WTC11 (cell line): Measurements from ENCODE around the gene XPNPEP1. TPM values are rescaled to one million over a fixed set of nuclear protein-coding genes. Genes with fewer than 3 reads are reported as not detected.

Experiments
- ATAC-seq: fragments of 200-7000 bp; cut with Tn5 transposase; 2 replicates; pipeline ENCODE4 v1.10.0; 2021; ENCODE audit warnings: mild to moderate bottlenecking, moderate library complexity
- CTCF ChIA-PET: fragments of 300-600 bp; sonication (Branson Sonifier 250); formaldehyde crosslinking; loops from one replicate; lab custom pipeline; 2021; ENCODE audit warnings: antibody characterized with exemption; lab: Charles Lee
- POLR2A ChIA-PET: fragments of 350-600 bp; sonication (Branson Sonifier 250); formaldehyde crosslinking; loops from one replicate; lab custom pipeline; 2021; ENCODE audit warnings: antibody characterized with exemption; lab: Charles Lee
- DNase-seq: peaks from one replicate; pipeline ENCODE4 v3.0.0; 2021; ENCODE audit warnings: low spot score
- H3K27ac Mint-ChIP-seq: 2 replicates; pipeline ENCODE4 v1.8.0; 2021; ENCODE audit warnings: mixed read lengths
- H3K27me3 Mint-ChIP-seq: 2 replicates; pipeline ENCODE4 v1.8.0; 2021; ENCODE audit warnings: low read depth, mild to moderate bottlenecking, moderate library complexity, mixed read lengths
- H3K36me3 Mint-ChIP-seq: 2 replicates; pipeline ENCODE4 v1.8.0; 2021; ENCODE audit warnings: mixed read lengths
- H3K4me1 Mint-ChIP-seq: 2 replicates; pipeline ENCODE4 v1.8.0; 2022; ENCODE audit warnings: mixed read lengths
- H3K4me3 Mint-ChIP-seq: 2 replicates; pipeline ENCODE4 v1.8.0; 2021; ENCODE audit warnings: mild to moderate bottlenecking, moderate library complexity, mixed read lengths
- H3K9me3 Mint-ChIP-seq: 2 replicates; pipeline ENCODE4 v1.8.0; 2021; ENCODE audit warnings: mixed read lengths
- ARID4B ChIP-seq: sonication (generic); formaldehyde crosslinking; IDR thresholded peaks from 2 replicates; pipeline ENCODE4 v1.8.0; 2023; ENCODE audit warnings: missing genetic modification reagents, mild to moderate bottlenecking, borderline replicate concordance
- E2F1 ChIP-seq: sonication (generic); formaldehyde crosslinking; IDR thresholded peaks from 2 replicates; pipeline ENCODE4 v1.8.0; 2022; ENCODE audit warnings: mild to moderate bottlenecking, missing genetic modification reagents
- E2F4 ChIP-seq: sonication (generic); formaldehyde crosslinking; IDR thresholded peaks from 2 replicates; pipeline ENCODE4 v1.8.1; 2022; ENCODE audit warnings: low read depth, mild to moderate bottlenecking, moderate library complexity, missing genetic modification reagents, borderline replicate concordance
- ELF4 ChIP-seq: sonication (generic); formaldehyde crosslinking; IDR thresholded peaks from 2 replicates; pipeline ENCODE4 v1.8.1; 2022; ENCODE audit warnings: low read depth, mild to moderate bottlenecking, moderate library complexity, missing genetic modification reagents
- GABPB1 ChIP-seq: sonication (generic); formaldehyde crosslinking; IDR thresholded peaks from 2 replicates; pipeline ENCODE4 v1.8.1; 2023; ENCODE audit warnings: mild to moderate bottlenecking, missing genetic modification reagents
- IRF1 ChIP-seq: sonication (generic); formaldehyde crosslinking; IDR thresholded peaks from 2 replicates; pipeline ENCODE4 v1.8.0; 2023; ENCODE audit warnings: missing genetic modification reagents
- MAX ChIP-seq: sonication (generic); formaldehyde crosslinking; IDR thresholded peaks from 2 replicates; pipeline ENCODE4 v1.8.0; 2022; ENCODE audit warnings: mild to moderate bottlenecking, missing genetic modification reagents
- NFE2L1 ChIP-seq: sonication (generic); formaldehyde crosslinking; IDR thresholded peaks from 2 replicates; pipeline ENCODE4 v1.8.1; 2023; ENCODE audit warnings: missing genetic modification reagents
- NR3C1 ChIP-seq: sonication (generic); formaldehyde crosslinking; conservative IDR thresholded peaks from 2 replicates; pipeline ENCODE4 v1.8.1; 2023; ENCODE audit warnings: low read depth, mild to moderate bottlenecking, missing genetic modification reagents
- STAT6 ChIP-seq: sonication (generic); formaldehyde crosslinking; conservative IDR thresholded peaks from 2 replicates; pipeline ENCODE4 v1.8.1; 2023; ENCODE audit warnings: mild to moderate bottlenecking, low read depth, missing genetic modification reagents, moderate library complexity
- ZNF138 ChIP-seq: sonication (generic); formaldehyde crosslinking; conservative IDR thresholded peaks from 2 replicates; pipeline ENCODE4 v1.8.1; 2022; ENCODE audit warnings: mild to moderate bottlenecking, moderate library complexity, missing genetic modification reagents
- ZNF263 ChIP-seq: sonication (generic); formaldehyde crosslinking; IDR thresholded peaks from 2 replicates; pipeline ENCODE4 v1.8.1; 2022; ENCODE audit warnings: low read depth, mild to moderate bottlenecking, moderate library complexity, missing genetic modification reagents
- ZNF416 ChIP-seq: fragments of 250-450 bp; sonication (Bioruptor Pico); IDR thresholded peaks from 2 replicates; pipeline ENCODE4 v1.9.0; 2021; ENCODE audit warnings: mild to moderate bottlenecking, inconsistent platforms
- ZNF532 ChIP-seq: fragments of 250-450 bp; sonication (Bioruptor Pico); IDR thresholded peaks from 2 replicates; pipeline ENCODE4 v1.9.0; 2021; ENCODE audit warnings: mild to moderate bottlenecking, borderline replicate concordance
- ZSCAN18 ChIP-seq: fragments of 250-450 bp; sonication (Bioruptor Pico); IDR thresholded peaks from 2 replicates; pipeline ENCODE4 v2.1.2; 2022; ENCODE audit warnings: mild to moderate bottlenecking, moderate library complexity
- total RNA-seq: library from RNA; stranded (reverse); gene quantifications from 3 replicates; pipeline ENCODE4 v1.2.3, GENCODE V29; 2021

XPNPEP1 gene
- total RNA-seq, 1 experiment from 2014 or later: 59.3 TPM

- no peak overlapping the region for H3K4me3 Mint-ChIP-seq
- POLR2A ChIA-PET: interaction anchor here (0.7 to 1.0 kb wide), 3 partner anchors 11 to 188 kb away, joined by 3 to 4 read pairs (median 3); no protein-coding TSS in a partner anchor
- CTCF ChIA-PET: interaction anchor here (0.6 to 6.6 kb wide), 4 partner anchors 11 to 167 kb away, joined by 3 to 56 read pairs (median 3); no protein-coding TSS in a partner anchor
- peaks cover 6% of the 10 kb centered on the region for H3K9me3 Mint-ChIP-seq
- TF ChIP-seq GABPB1 (no peak), E2F4 (CRISPR knock-in tag) (no peak), ZNF263 (CRISPR knock-in tag) (no peak), ZNF532 (CRISPR knock-in tag) (no peak), ZNF416 (CRISPR knock-in tag) (no peak)
- no peaks in the 10 kb centered on the region for H3K27me3 Mint-ChIP-seq
- ATAC-seq (peak; percentile 29; the same call in 1 of the 2 replicates), DNase-seq (no peak)
- H3K36me3 Mint-ChIP-seq: peaks cover 33% of the 10 kb centered on the region
- H3K4me1 Mint-ChIP-seq: peaks cover 37% of the 10 kb centered on the region
- peak overlapping the region; percentile 19 for H3K27ac Mint-ChIP-seq
Observed at GRCh38 chr10:109895095-109895818, 28.1 kb downstream of the XPNPEP1 start.

GRCh38 chr10:109894516-109894915, 28.8 kb downstream of the XPNPEP1 start:
- no peak overlapping the region for H3K27ac Mint-ChIP-seq
- H3K9me3 Mint-ChIP-seq: peaks cover 6% of the 10 kb centered on the region
- no peaks in the 10 kb centered on the region for H3K27me3 Mint-ChIP-seq
- DNase-seq: no peak
- no peak overlapping the region for H3K4me3 Mint-ChIP-seq
- ChIA-PET CTCF (interaction anchor here (0.7 to 6.6 kb wide), 3 partner anchors 10 to 168 kb away, joined by 3 to 56 read pairs (median 3); no protein-coding TSS in a partner anchor), POLR2A (interaction anchor here (0.7 kb wide), 1 partner anchor 189 kb away, joined by 4 read pairs; no protein-coding TSS in a partner anchor)
- H3K36me3 Mint-ChIP-seq: peaks cover 35% of the 10 kb centered on the region
- peaks cover 37% of the 10 kb centered on the region for H3K4me1 Mint-ChIP-seq
- no peak for ATAC-seq
- no peak for TF ChIP-seq ARID4B (CRISPR knock-in tag)
- TF ChIP-seq MAX: no peak
- no peak for TF ChIP-seq STAT6 (CRISPR knock-in tag)
- TF ChIP-seq ZNF138: no peak
- no peak for TF ChIP-seq NR3C1 (CRISPR knock-in tag)
- no peak for TF ChIP-seq ELF4
- no peak for TF ChIP-seq IRF1
- no peak for TF ChIP-seq ZSCAN18
- TF ChIP-seq NFE2L1 (CRISPR knock-in tag): no peak
- no peak for TF ChIP-seq E2F1 (CRISPR knock-in tag)
